IMR-90 (cell line): ENCODE results near the gene CYP11A1. TPM values are rescaled to one million over a fixed set of nuclear protein-coding genes. Genes with fewer than 3 reads are reported as not detected.

Experiments used
- ATAC-seq: fragments of 200-7000 bp; cut with Tn5 transposase; 2 replicates; pipeline ENCODE4 v1.9.1; 2020; ENCODE audit warnings: low read depth, mild to moderate bottlenecking, moderate library complexity
- BruUV-seq: library from RNA; stranded (reverse); fragments of 400-500 nt; replicated peaks from 2 replicates; lab custom pipeline; 2021; lab: Mats Ljungman, UMichigan
- CTCF ChIA-PET: fragments of 300-600 bp; formaldehyde crosslinking; extraction: SDS; loops from one replicate; lab custom pipeline; 2021; ENCODE audit warnings: antibody characterized with exemption; lab: Yijun Ruan, JAX
- POLR2A ChIA-PET: fragments of 300-600 bp; sonication (Branson Sonifier 250); formaldehyde crosslinking; loops from one replicate; lab custom pipeline; 2022; ENCODE audit warnings: antibody characterized with exemption; ENCODE audit not compliant: unreplicated experiment; lab: Charles Lee
- DNase-seq: peaks from one replicate; pipeline ENCODE4 v3.0.0; 2013
- H2AFZ ChIP-seq: replicated peaks from 2 replicates; pipeline ENCODE3; 2013; ENCODE audit warnings: low read length, mild to moderate bottlenecking; ENCODE audit not compliant: poor library complexity
- H2AK5ac ChIP-seq: 2 replicates; pipeline ENCODE4 v1.6.1; 2013; ENCODE audit warnings: low read depth, low read length, inconsistent platforms
- H2AK9ac ChIP-seq: replicated peaks from 2 replicates; pipeline ENCODE3; 2013; ENCODE audit warnings: mild to moderate bottlenecking, low read depth, low read length, moderate library complexity; ENCODE audit not compliant: poor library complexity
- H2BK120ac ChIP-seq: 2 replicates; pipeline ENCODE4 v1.6.1; 2013; ENCODE audit warnings: low read depth, low read length, inconsistent platforms
- H2BK15ac ChIP-seq: 3 replicates; pipeline ENCODE4 v1.6.1; 2013; ENCODE audit warnings: low read depth, low read length, inconsistent platforms
- H2BK20ac ChIP-seq: 2 replicates; pipeline ENCODE4 v1.6.1; 2013; ENCODE audit warnings: low read depth, mild to moderate bottlenecking, inconsistent platforms, low read length, moderate library complexity
- H2BK5ac ChIP-seq: 2 replicates; pipeline ENCODE4 v1.6.1; 2013; ENCODE audit warnings: mild to moderate bottlenecking, low read depth, low read length, inconsistent platforms; ENCODE audit not compliant: poor library complexity, severe bottlenecking
- H3K14ac ChIP-seq: replicated peaks from 2 replicates; pipeline ENCODE4 v1.6.1; 2013; ENCODE audit warnings: low read depth, low read length, inconsistent platforms
- H3K18ac ChIP-seq: 2 replicates; pipeline ENCODE4 v1.6.1; 2013; ENCODE audit warnings: low read depth, low read length, control low read depth
- H3K23ac ChIP-seq: 2 replicates; pipeline ENCODE4 v1.6.1; 2013; ENCODE audit warnings: low read depth, low read length, inconsistent platforms
- H3K27ac ChIP-seq: 2 replicates; pipeline ENCODE4 v1.5.1; 2013; ENCODE audit warnings: mild to moderate bottlenecking, control low read depth, low read length; ENCODE audit not compliant: insufficient read depth
- H3K27me3 ChIP-seq: 2 replicates; pipeline ENCODE4 v1.6.1; 2013; ENCODE audit warnings: low read length; ENCODE audit not compliant: control insufficient read depth, insufficient read depth
- H3K36me3 ChIP-seq: 2 replicates; pipeline ENCODE4 v1.6.1; 2013; ENCODE audit warnings: low read length, mixed read lengths; ENCODE audit not compliant: control insufficient read depth, insufficient read depth
- H3K4ac ChIP-seq: 2 replicates; pipeline ENCODE4 v1.6.1; 2013; ENCODE audit warnings: low read depth, low read length, inconsistent platforms
- H3K4me1 ChIP-seq: 2 replicates; pipeline ENCODE4 v1.6.1; 2013; ENCODE audit warnings: low read length, mixed read lengths; ENCODE audit not compliant: control insufficient read depth, insufficient read depth
- H3K4me2 ChIP-seq: 2 replicates; pipeline ENCODE4 v1.6.1; 2013; ENCODE audit warnings: low read depth, mild to moderate bottlenecking, control low read depth, low read length, moderate library complexity
- H3K4me3 ChIP-seq: 2 replicates; pipeline ENCODE4 v1.5.1; 2013; ENCODE audit warnings: low read depth, mild to moderate bottlenecking, control low read depth, low read length, moderate library complexity; ENCODE audit not compliant: insufficient read depth
- H3K56ac ChIP-seq: 2 replicates; pipeline ENCODE4 v1.6.1; 2013; ENCODE audit warnings: low read length, inconsistent platforms; ENCODE audit not compliant: insufficient read depth; ENCODE audit errors: extremely low read depth
- H3K79me1 ChIP-seq, 2 experiments: 2 replicates each; pipeline ENCODE4 v1.6.1; 2013; ENCODE audit warnings: low read length in 2 of 2, inconsistent platforms in 1 of 2, low read depth in 1 of 2
- H3K9ac ChIP-seq: 2 replicates; pipeline ENCODE4 v1.6.1; 2013; ENCODE audit warnings: low read depth, low read length, control low read depth
- H3K9me1 ChIP-seq: 2 replicates; pipeline ENCODE4 v1.6.1; 2013; ENCODE audit warnings: low read length, inconsistent platforms; ENCODE audit not compliant: insufficient read depth
- H3K9me3 ChIP-seq: 2 replicates; pipeline ENCODE4 v1.6.1; 2013; ENCODE audit warnings: low read length; ENCODE audit not compliant: control insufficient read depth, insufficient read depth
- H4K20me1 ChIP-seq: 2 replicates; pipeline ENCODE4 v1.6.1; 2013; ENCODE audit warnings: low read length, inconsistent platforms; ENCODE audit not compliant: insufficient read depth
- H4K5ac ChIP-seq: 2 replicates; pipeline ENCODE4 v1.6.1; 2013; ENCODE audit warnings: mild to moderate bottlenecking, low read depth, low read length, control low read depth
- H4K8ac ChIP-seq, 2 experiments: 2 replicates each; pipeline ENCODE4 v1.6.1; 2013; ENCODE audit warnings: low read depth in 2 of 2, low read length in 2 of 2, control low read depth in 1 of 2, inconsistent platforms in 1 of 2
- H4K91ac ChIP-seq: 2 replicates; pipeline ENCODE4 v1.6.1; 2013; ENCODE audit warnings: low read depth, low read length, inconsistent platforms; ENCODE audit not compliant: insufficient read depth
- CEBPB ChIP-seq: IDR thresholded peaks from 2 replicates; pipeline ENCODE4 v1.6.1; 2012; ENCODE audit warnings: low read depth, low read length, improper control_type of control experiment
- CHD1 ChIP-seq: IDR thresholded peaks from 2 replicates; pipeline ENCODE4 v1.6.1; 2012; ENCODE audit warnings: low read depth, low read length, improper control_type of control experiment
- FOS ChIP-seq: fragments of 150-350 bp; IDR thresholded peaks from 2 replicates; pipeline ENCODE4 v1.6.1; 2016; ENCODE audit warnings: low read depth, low read length
- MAFK ChIP-seq: IDR thresholded peaks from 2 replicates; pipeline ENCODE4 v1.6.1; 2012; ENCODE audit warnings: low read depth, low read length, improper control_type of control experiment
- MXI1 ChIP-seq: IDR thresholded peaks from 2 replicates; pipeline ENCODE4 v1.6.1; 2012; ENCODE audit warnings: low read depth, mild to moderate bottlenecking, low read length, moderate library complexity, borderline replicate concordance
- NFE2L2 ChIP-seq: fragments of 150-350 bp; IDR thresholded peaks from 2 replicates; pipeline ENCODE4 v1.6.1; 2016; ENCODE audit warnings: low read depth, mild to moderate bottlenecking, low read length
- POLR2A ChIP-seq: IDR thresholded peaks from 2 replicates; pipeline ENCODE4 v1.6.1; 2012; ENCODE audit warnings: mild to moderate bottlenecking, low read depth, low read length
- RCOR1 ChIP-seq: IDR thresholded peaks from 2 replicates; pipeline ENCODE4 v1.6.1; 2012; ENCODE audit warnings: mild to moderate bottlenecking, low read length, improper control_type of control experiment; ENCODE audit not compliant: insufficient replicate concordance
- RFX5 ChIP-seq: IDR thresholded peaks from 2 replicates; pipeline ENCODE4 v1.8.0; 2012; ENCODE audit warnings: low read depth, mild to moderate bottlenecking, low read length, moderate library complexity
- SMC3 ChIP-seq: fragments of 150-350 bp; IDR thresholded peaks from 2 replicates; pipeline ENCODE4 v1.6.1; 2016; ENCODE audit warnings: low read depth, mild to moderate bottlenecking, antibody characterized with exemption, low read length, moderate library complexity
- WGBS, 2 experiments: methylation state at CpG; one replicate each; pipeline versions ENCODE4 v1.1.5 to v1.1.7; 2013; ENCODE audit warnings: missing lambda C conversion rate in 2 of 2; ENCODE audit not compliant: insufficient read length in 1 of 2; ENCODE audit errors: extremely low coverage in 2 of 2; 5-methylcytosine and 5-hydroxymethylcytosine counted together
- dilution Hi-C: fragments of 300-500 bp; cut with HindIII; formaldehyde crosslinking; loops from one replicate; pipeline ENCODE4 v1.14.3; 2018; ENCODE audit warnings: low sequenced_read_pairs; ENCODE audit not compliant: unreplicated experiment
- in situ Hi-C: fragments of 300-500 bp; cut with MboI; formaldehyde crosslinking; loops from 3 replicates; pipeline ENCODE4 v1.14.3; 2019; ENCODE audit warnings: low sequenced_read_pairs, inconsistent platforms, mixed read lengths
- intact Hi-C: fragments of 100-400 bp; cut with micrococcal nuclease; formaldehyde crosslinking; loops from 2 replicates; pipeline ENCODE4 v1.10.0; 2022
- polyA plus RNA-seq, 3 experiments: library from polyadenylated mRNA; depleted of rRNA; stranded (reverse); fragments of >200 nt; gene quantifications; 2 replicates each; pipeline ENCODE4 v1.2.3, GENCODE V29; 2012; ENCODE audit warnings: low replicate concordance in 1 of 3
- total RNA-seq: library from RNA; depleted of rRNA; stranded (reverse); fragments of >200 nt; gene quantifications from 2 replicates; pipeline ENCODE4 v1.2.3, GENCODE V29; 2012
- TF ChIP-seq, protein P1 (sequence below): conservative IDR thresholded peaks from 2 replicates; pipeline ENCODE4 v1.5.1; 2012; ENCODE audit warnings: mild to moderate bottlenecking, low read depth, low read length, improper control_type of control experiment
- TF ChIP-seq, protein P2 (sequence below): fragments of 150-350 bp; IDR thresholded peaks from 2 replicates; pipeline ENCODE4 v1.6.1; 2016; ENCODE audit warnings: low read depth, mild to moderate bottlenecking, low read length, moderate library complexity, borderline replicate concordance
- TF ChIP-seq, protein P3 (sequence below): fragments of 150-350 bp; IDR thresholded peaks from 2 replicates; pipeline ENCODE4 v1.6.1; 2017; ENCODE audit warnings: mild to moderate bottlenecking, antibody characterized with exemption, low read length, low read depth

Gene CYP11A1
- total and polyA plus RNA-seq, 2 of the 4 experiments (the other 2 are of a cell fraction): 0.18 to 0.50 TPM

DNA sequence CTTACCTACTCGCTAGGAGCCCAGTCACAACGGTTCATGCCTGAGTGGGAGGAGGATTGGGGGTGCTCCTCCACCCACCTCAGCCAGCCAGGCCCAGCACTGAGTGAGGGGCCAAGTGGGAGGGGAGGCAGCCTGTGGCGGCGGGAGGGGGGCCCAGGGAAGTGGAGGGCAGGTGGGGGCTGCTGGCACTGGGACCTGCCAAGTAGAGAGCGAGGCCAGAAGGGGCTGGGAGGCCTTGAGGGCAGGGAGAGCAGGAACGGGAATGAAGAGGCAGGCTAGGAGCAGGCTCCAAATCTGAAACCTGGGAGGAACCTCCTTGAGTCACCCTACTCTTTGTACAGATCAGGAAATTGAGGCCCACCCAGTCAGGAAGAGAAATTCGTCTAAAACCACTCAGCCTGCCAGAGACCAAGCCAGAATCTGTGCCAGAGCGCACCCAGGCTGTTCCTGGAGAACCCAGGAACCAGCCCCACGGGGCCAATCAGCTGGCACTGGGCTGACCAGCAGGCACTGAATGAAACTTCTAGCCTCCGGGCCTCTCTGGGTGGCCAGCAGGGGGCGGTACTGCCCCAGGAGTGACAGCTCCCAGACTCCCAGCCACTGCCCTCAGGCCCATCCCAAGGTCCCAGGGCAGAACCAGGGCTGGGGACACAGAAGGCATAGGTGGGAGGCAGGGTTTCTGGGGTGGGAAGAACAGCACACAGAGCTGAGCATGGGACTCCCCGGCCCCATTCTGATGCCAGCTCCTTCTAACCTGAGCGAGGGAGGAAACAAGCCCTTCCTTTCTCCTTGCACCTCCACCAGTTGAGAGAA, 14.8 kb upstream of the CYP11A1 start:
- Histone ChIP-seq H3K4ac (no peak overlapping the region; the same call in 1 of the 2 replicates), H3K23ac (no peak overlapping the region), H2BK15ac (peak overlapping the region; percentile 45; the same call in 1 of the 3 replicates), H4K5ac (0 out of 2 replicates have a peak overlapping the region, but pooled peaks have one; percentile 4), H2AK5ac (peak overlapping the region; percentile 69), H4K91ac (peak overlapping the region; percentile 14; the same call in 1 of the 2 replicates), H3K56ac (no peak overlapping the region), H3K4me3 (no peak overlapping the region), H3K9ac (no peak overlapping the region), H3K9me3 (no peaks in the 10 kb centered on the region), H3K27me3 (no peaks in the 10 kb centered on the region), H2BK5ac (no peak overlapping the region), H2BK20ac (0 out of 2 replicates have a peak overlapping the region, but pooled peaks have one; percentile 38), H2AFZ (peak overlapping the region; percentile 82), H2AK9ac (peak overlapping the region; percentile 29), H3K14ac (no peak overlapping the region), H3K9me1 (peaks cover 8% of the 10 kb centered on the region; the same call in 1 of the 2 replicates), H3K36me3 (no peaks in the 10 kb centered on the region), H4K20me1 (no peaks in the 10 kb centered on the region), H3K18ac (no peak overlapping the region), H2BK120ac (peak overlapping the region; percentile 55; the same call in 1 of the 2 replicates), H3K79me1 (peaks cover 0 to 5% of the 10 kb centered on the region in 2 experiments; a peak in 1 of 4 replicates), H3K4me2 (no peak overlapping the region), H3K27ac (no peak overlapping the region), H3K4me1 (peaks cover 4% of the 10 kb centered on the region; the same call in 1 of the 2 replicates), H4K8ac (peak overlapping the region in 1 of 2 experiments; percentile 41; a peak in 2 of 4 replicates)
- DNase-seq: peak; percentile 75
- intact Hi-C loops: loop anchor here (1.0 to 5.0 kb wide), 3 partner anchors 56 to 165 kb away; no protein-coding TSS in a partner anchor
- peak; percentile 98 for ATAC-seq
- ChIA-PET CTCF (interaction anchor here (0.6 to 5.3 kb wide), 15 partner anchors 11 to 235 kb away, joined by 3 to 31 read pairs (median 5); no protein-coding TSS in a partner anchor), POLR2A (no interaction called here)
- WGBS, 2 experiments: 0% methylated on average over 3 of the region's 13 CpGs; no CpG with 5 or more reads in 1 of the 2 experiments
- in situ Hi-C loops: loop anchor here (5.0 kb wide), 1 partner anchor 55 kb away; no protein-coding TSS in a partner anchor
- dilution Hi-C loops: no loop called here
- BruUV-seq: no TSS peak
- TF ChIP-seq MAFK: no peak
- no peak for TF ChIP-seq FOS
- TF ChIP-seq POLR2A: 0 out of 2 replicates have a peak, but pooled peaks have one; percentile 38
- TF ChIP-seq, protein P1, sequence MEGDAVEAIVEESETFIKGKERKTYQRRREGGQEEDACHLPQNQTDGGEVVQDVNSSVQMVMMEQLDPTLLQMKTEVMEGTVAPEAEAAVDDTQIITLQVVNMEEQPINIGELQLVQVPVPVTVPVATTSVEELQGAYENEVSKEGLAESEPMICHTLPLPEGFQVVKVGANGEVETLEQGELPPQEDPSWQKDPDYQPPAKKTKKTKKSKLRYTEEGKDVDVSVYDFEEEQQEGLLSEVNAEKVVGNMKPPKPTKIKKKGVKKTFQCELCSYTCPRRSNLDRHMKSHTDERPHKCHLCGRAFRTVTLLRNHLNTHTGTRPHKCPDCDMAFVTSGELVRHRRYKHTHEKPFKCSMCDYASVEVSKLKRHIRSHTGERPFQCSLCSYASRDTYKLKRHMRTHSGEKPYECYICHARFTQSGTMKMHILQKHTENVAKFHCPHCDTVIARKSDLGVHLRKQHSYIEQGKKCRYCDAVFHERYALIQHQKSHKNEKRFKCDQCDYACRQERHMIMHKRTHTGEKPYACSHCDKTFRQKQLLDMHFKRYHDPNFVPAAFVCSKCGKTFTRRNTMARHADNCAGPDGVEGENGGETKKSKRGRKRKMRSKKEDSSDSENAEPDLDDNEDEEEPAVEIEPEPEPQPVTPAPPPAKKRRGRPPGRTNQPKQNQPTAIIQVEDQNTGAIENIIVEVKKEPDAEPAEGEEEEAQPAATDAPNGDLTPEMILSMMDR: peak; percentile 97
- TF ChIP-seq CEBPB: no peak
- TF ChIP-seq, protein P2, sequence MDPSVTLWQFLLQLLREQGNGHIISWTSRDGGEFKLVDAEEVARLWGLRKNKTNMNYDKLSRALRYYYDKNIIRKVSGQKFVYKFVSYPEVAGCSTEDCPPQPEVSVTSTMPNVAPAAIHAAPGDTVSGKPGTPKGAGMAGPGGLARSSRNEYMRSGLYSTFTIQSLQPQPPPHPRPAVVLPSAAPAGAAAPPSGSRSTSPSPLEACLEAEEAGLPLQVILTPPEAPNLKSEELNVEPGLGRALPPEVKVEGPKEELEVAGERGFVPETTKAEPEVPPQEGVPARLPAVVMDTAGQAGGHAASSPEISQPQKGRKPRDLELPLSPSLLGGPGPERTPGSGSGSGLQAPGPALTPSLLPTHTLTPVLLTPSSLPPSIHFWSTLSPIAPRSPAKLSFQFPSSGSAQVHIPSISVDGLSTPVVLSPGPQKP: no peak
- TF ChIP-seq CHD1: no peak
- no peak for TF ChIP-seq RCOR1
- TF ChIP-seq SMC3: peak; percentile 99
- TF ChIP-seq MXI1: no peak
- no peak for TF ChIP-seq RFX5
- TF ChIP-seq NFE2L2: no peak
- TF ChIP-seq, protein P3, sequence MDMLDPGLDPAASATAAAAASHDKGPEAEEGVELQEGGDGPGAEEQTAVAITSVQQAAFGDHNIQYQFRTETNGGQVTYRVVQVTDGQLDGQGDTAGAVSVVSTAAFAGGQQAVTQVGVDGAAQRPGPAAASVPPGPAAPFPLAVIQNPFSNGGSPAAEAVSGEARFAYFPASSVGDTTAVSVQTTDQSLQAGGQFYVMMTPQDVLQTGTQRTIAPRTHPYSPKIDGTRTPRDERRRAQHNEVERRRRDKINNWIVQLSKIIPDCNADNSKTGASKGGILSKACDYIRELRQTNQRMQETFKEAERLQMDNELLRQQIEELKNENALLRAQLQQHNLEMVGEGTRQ: peak; percentile 47; the same call in 1 of the 2 replicates
